ENCODE data around the gene SDR9C7.

- TF ChIP-seq EP300 (IDR thresholded peaks at IDR 0.05) (no peak), CTCF (IDR thresholded peaks at IDR 0.05) (no peak)
Measured at GRCh38 chr12:56921346-56921745, 12.9 kb downstream of the SDR9C7 start.
